Omental fat pad (tissue), 4 donors: Measurements from ENCODE around the gene NDUFS5. TPM values are rescaled to one million over a fixed set of nuclear protein-coding genes. Genes with fewer than 3 reads are reported as not detected.

Experiments
- ATAC-seq: fragments of 150-250 bp; one replicate; pipeline ENCODE4 v1.9.1; 2016; ENCODE audit warnings: mild to moderate bottlenecking, moderate library complexity; ENCODE audit not compliant: low FRiP score
- DNase-seq: peaks from one replicate; pipeline ENCODE4 v3.0.0-alpha.2; 2019; ENCODE audit warnings: low spot score
- total RNA-seq, 4 donors: library from RNA; depleted of rRNA; stranded (reverse); fragments of >200 nt; gene quantifications; one replicate each; pipeline ENCODE4 v1.1.0, GENCODE V29; 2016
- TF ChIP-seq, protein P1 (sequence below), 3 donors: fragments of 450-650 bp; IDR thresholded peaks; one replicate each; pipeline ENCODE4 v1.5.1; 2016 to 2017; ENCODE audit warnings: antibody characterized with exemption in 3 of 3, mild to moderate bottlenecking in 3 of 3, moderate library complexity in 2 of 3

The NDUFS5 gene
- total RNA-seq, 4 donors from 2014 or later: 304 to 609 (median 443) TPM

DNA sequence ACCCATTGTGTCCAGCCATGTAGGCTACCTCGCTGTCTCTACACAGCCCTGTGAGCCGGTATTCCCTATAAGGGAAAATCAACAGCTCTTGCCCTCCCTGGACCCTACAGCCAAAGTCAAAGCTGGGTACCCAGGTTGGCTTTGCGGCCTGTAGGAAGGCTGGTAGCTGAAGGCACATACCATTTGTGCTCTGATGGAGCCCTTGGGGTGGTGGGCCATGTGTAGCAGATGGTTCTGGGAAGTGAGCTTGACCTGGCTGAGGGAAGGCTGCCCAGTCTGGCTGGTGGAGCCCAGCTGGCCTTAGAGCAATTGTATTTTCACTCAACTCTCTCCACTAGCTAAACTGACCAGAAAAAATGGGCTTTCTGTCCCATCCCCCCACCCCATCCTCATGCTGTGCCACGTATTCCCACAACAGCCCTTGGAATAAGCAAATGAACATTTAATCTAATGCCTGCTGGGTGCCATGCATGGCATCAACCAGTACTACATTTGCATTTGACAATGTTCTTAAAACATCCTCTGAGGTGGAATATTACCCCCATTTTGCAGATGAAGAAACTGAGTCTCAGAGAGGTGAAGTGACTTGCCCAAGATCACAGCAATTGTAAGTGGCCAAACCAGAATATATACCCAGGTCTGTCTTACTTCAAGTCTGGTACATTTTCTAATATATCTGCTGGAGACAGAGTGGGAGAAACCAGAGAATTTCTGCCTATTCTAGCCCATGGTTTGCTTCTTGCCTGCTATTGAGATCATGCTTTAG lies 56.8 kb downstream of the NDUFS5 start:
- ATAC-seq (no peak), DNase-seq (no peak)

DNA sequence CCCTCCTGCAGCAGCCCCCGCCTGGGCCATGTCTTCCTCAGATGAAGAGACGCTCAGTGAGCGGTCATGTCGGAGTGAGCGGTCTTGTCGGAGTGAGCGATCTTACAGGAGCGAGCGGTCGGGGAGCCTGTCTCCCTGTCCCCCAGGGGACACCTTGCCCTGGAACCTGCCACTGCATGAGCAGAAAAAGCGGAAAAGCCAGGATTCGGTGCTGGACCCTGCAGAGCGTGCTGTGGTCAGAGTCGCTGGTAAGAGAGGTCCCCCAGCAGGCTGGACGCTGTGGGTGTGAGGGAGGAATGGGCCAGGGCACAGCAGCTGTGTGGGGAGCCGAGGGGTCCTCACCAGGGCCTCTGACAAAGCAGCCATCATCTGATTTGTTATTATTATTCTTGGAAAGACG lies 58.0 kb downstream of the NDUFS5 start:
- ATAC-seq (no peak), DNase-seq (no peak)
- TF ChIP-seq, protein P1, sequence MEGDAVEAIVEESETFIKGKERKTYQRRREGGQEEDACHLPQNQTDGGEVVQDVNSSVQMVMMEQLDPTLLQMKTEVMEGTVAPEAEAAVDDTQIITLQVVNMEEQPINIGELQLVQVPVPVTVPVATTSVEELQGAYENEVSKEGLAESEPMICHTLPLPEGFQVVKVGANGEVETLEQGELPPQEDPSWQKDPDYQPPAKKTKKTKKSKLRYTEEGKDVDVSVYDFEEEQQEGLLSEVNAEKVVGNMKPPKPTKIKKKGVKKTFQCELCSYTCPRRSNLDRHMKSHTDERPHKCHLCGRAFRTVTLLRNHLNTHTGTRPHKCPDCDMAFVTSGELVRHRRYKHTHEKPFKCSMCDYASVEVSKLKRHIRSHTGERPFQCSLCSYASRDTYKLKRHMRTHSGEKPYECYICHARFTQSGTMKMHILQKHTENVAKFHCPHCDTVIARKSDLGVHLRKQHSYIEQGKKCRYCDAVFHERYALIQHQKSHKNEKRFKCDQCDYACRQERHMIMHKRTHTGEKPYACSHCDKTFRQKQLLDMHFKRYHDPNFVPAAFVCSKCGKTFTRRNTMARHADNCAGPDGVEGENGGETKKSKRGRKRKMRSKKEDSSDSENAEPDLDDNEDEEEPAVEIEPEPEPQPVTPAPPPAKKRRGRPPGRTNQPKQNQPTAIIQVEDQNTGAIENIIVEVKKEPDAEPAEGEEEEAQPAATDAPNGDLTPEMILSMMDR (IDR thresholded peaks at IDR 0.05): no peak

More for the DNA sequence above, 56.8 kb downstream of the NDUFS5 start:
- TF ChIP-seq, protein P1 (IDR thresholded peaks at IDR 0.05): no peak

Other genes with a start within 250 kb of the NDUFS5 start
- 10 to 100 TPM; 29.6 to 57.7 (median 39.4) TPM for gene RRAGC, start 166.6 kb upstream of the NDUFS5 start, total RNA-seq
- 10 to 100 TPM in 2 of 4 donors, 1 to 10 TPM in 2; 5.8 to 17.0 (median 9.3) TPM for gene MYCBP, start 153.0 kb upstream of the NDUFS5 start, total RNA-seq
- not detected for gene GJA9, start 144.8 kb upstream of the NDUFS5 start, total RNA-seq
- 1 to 10 TPM in 1 of 4 donors, under 1 TPM in 3; 0.38 to 1.6 (median 0.61) TPM for gene RHBDL2, start 84.5 kb upstream of the NDUFS5 start, total RNA-seq
- 10 to 100 TPM; 31.1 to 56.6 (median 46.7) TPM for gene AKIRIN1, start 35.1 kb upstream of the NDUFS5 start, total RNA-seq
- 100 to 1,000 TPM; 230 to 378 (median 300) TPM for gene MACF1, start 178.3 kb downstream of the NDUFS5 start, total RNA-seq